Measurements from ENCODE around the gene CRKL.
"Not testable (repeated sequence)": the region's sequence is repeated elsewhere in the genome, so short reads cannot be mapped to it uniquely, and the experiment has no call there.

CRKL gene

DNA sequence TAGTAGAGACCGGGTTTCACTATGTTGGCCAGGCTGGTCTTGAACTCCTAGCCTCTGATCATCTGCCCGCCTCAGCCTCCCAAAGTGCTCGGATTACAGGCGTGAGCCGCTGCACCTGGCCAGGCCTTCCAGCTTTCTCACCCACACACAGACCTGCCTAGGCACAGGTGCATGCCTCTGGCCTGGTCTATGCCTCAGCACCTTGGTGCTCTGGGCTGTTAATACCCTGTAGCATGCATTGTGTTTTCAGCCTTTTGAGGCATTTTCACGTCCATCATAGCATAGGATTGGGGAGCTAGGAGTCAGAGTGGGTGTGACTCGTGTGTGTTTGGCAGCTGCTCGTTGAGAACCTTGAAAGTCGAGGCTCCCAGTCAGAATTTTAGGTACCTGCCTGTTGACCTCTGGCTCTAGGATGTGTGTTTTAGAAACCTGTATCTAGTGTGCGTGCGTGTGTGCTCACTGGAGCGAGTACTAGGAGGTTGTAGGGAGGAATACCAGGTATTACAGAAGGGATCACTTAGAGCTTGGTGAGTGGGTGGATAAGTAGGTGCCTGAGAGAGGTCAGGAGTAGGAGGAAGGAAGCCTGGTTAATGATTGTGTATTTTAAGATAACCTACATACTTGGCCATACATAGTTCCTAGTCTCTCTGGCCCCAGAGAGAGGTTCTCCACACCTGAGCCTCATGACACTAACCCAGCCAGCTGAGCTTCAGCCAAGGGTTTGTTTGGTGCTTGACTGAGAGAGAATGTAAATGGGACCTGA, 20.0 kb downstream of the CRKL start:
- DNase-seq, result no peak

DNA sequence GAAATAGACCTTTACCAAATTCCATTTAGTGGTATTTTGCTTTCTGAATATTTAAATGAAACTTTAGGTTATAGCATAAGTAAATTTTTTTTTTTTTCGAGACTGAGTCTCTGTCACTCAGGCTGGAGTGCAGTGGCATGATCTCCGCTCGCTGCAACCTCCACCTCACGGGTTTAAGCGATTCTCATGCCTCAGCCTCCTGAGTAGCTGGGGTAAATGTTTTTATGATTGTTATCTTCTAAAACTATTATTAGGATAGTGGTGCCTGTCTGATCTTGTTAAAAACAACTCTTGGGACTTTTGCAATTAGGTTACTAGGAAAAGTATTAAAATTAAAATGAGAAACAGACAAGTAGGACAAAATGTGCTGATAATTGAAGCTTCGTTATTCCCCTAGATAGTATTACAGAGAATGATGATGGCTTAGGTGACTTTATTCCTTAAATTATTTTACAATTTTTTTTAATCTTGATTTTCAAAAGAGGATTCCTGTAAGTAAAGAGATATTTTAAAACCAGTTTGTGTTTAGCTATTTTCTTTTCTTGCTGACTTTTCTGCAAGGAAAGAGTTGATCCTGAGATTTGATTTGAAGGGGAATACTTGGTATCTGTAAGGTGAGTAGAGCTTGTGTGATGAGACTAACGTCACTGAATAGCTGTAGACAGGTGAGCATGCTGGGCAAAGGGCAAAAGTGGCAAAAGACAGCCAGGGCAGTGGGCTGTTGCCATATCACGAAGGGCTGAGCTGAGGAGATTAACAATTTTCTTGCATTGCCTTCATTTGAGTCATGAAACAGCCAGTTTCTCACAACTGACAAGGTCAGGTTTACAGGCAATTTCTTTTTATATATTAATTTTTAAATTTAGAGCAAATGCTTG, 20.8 kb downstream of the CRKL start:
- no peak for DNase-seq

DNA sequence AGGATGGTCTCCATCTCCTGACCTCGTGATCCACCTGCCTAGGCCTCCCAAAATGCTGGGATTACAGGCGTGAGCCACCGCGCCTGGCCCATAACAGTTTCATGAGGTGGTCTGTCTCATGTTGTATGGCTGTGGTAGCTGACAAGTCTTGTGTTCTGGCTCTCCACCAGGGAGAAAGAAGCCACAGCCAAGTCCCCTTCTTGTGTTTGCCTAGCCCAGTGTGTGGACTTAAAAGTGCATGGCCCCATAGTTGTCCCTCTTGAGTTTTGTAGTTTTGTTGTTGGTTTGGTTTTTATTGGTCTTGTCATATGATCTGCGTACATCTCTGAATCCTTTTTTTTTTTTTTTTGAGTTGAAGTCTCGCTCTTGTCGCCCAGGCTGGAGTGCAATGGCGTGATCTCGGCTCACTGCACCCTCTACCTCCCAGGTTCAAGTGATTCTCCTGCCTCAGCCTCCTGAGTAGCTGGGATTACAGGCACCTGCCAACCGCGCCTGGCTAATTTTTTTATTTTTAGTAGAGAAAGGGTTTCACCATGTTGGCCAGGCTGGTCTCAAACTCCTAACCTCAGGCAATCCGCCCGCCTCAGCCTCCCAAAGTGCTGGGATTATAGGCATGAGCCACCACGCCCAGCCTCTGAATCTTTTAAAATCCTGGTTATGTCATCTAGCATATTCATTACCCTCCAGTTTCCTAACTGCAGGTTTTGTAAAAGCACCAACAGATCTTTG, 22.4 kb downstream of the CRKL start:
- not testable (repeated sequence) for DNase-seq

DNA sequence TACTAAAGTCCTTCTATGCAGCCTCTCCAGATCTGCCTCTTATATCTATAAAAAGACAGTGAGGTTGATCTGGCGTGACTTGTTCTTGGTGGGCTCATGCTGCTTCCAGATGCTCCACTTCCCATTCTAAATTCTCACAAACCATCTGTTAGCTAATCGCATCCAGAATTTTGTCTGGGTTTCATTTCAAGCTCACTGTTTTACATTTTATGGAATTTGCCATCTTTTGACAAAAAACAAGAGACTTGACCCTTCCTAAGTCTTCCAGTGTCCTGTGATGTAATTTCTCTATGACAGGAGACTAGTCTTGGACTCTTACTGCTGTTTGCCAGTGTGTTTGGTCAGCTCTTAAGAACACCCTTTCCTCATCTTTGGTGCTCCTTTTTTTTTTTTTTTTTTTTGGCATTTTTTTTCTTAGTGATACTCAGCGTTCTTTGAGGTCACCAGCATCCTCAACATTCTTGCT, 23.0 kb downstream of the CRKL start:
- DNase-seq, result peak; percentile 89

DNA sequence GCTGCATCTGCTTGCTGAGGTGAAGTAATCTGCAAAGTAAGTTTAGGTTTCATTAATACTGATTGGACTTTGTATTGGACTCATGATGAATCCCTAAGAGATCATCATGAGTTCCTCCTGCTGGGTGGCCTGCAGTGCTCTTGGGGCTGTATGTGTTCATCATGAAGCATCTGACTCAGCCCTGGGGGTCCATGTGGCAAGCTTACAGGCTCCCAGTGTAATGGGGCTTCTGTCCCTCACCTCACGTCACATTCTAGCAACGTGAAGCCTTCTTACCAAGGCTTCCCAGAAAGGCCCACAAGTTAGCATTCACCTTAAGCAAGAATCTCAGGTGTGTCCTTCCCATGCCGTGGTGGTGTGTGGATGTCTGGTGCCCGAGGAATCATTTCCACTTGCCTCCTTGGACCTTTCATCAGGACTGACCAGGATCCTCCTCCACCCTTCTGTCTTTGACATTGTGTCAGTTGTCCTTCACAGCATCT, 23.7 kb downstream of the CRKL start:
- no peak for DNase-seq

DNA sequence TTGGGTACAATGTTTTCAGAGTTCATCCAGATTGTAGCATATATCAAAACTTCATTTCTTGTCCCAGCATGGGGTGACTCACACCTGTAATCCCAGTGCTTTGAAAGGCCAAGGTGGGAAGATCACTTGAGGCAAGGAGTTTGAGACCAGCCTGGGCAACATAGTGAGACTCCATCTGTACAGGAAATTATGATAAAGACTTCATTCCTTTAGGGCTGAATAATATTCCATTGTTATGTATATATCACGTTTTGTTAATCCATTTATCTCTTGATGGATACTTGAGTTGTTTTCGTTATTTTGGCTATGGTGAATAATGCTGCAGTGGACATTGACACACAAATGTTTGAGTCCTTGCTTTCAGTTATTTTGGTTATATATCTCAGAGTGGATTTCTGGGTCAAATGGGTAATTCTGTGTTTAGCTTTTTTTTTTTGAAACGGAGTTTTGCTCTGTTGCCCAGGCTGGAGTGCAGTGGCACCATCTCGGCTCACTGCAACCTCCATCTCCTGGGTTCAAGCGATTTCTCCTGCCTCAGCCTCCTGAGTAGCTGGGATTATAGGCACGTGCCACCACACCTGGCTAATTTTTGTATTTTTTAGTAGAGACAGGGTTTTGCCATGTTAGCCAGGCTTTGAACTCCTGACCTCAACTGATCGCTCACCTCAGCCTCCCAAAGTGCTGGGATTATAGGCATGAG, 25.1 kb downstream of the CRKL start:
- not testable (repeated sequence) for DNase-seq

DNA sequence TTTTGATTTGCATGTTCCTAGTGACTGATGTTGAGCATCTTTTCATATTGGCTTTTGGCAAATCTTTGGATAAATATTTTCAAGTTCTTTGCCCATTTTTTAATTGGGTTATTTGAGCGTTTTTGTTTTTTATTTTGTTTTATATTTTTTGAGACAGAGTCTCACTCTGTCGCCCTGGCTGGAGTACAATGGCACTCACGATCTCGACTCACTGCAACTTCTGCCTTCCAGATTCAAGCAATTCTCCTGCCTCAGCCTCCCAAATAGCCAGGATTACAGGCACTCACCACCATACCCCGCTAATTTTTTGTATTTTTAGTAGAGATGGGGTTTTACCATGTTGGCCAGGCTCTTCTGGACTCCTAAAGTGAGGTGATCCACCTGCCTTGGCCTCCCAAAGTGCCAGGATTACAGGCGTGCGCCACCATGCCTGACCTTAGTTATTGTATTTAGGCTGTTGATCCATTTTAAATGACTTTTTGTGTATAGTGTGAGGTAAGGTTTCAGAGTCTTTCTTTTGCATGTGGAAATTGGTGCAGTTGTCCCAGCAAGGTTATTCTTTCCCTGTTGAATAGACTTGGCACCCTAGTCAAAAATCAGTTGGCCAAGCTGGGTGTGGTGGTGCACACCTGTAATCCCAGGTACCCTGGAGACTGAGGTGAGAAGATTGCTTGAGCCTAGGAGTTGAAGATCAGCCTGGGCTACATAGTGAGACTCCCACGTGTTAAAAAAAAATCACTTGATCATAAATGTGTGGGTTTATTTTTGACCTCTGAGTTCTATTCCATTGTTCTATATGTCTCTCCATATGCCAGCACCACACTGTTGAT, 26.1 kb downstream of the CRKL start:
- no peak for DNase-seq

DNA sequence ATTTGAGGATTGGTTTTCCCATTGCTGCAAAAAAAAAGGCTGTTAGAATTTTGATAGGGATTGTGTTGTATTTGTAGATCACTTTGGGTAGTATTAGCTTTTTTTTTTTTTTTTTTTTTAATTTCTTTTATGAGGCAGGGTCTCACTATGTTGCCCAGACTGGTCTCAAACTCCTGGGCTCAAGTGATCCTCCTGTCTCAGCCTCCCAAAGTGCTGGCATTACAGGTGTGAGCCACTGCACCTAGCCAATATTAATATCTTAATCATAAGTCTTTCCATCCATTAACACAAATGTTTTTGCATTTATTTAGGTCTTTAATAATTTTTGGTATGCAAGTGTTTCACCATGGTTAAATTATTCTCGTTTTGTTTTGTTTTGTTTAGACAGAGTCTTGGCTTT, 26.8 kb downstream of the CRKL start:
- DNase-seq, result no peak

DNA sequence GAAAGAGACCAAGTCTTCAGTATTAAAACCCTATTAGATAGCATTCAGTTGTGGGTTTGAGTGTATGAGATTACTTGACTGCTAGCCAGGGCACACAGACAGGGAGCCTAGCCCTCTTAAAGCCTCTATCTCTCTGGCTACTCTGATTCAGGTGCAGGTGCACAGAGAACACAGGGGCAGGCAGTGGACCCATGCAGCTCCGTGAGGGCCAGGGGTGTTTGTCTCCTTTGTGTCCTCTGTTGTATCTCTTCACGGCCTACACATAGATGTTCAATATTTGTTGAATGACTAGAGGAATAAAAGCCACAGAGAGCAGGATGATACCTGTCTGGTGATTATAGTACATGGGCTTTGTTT, 28.3 kb downstream of the CRKL start:
- no peak for DNase-seq

DNA sequence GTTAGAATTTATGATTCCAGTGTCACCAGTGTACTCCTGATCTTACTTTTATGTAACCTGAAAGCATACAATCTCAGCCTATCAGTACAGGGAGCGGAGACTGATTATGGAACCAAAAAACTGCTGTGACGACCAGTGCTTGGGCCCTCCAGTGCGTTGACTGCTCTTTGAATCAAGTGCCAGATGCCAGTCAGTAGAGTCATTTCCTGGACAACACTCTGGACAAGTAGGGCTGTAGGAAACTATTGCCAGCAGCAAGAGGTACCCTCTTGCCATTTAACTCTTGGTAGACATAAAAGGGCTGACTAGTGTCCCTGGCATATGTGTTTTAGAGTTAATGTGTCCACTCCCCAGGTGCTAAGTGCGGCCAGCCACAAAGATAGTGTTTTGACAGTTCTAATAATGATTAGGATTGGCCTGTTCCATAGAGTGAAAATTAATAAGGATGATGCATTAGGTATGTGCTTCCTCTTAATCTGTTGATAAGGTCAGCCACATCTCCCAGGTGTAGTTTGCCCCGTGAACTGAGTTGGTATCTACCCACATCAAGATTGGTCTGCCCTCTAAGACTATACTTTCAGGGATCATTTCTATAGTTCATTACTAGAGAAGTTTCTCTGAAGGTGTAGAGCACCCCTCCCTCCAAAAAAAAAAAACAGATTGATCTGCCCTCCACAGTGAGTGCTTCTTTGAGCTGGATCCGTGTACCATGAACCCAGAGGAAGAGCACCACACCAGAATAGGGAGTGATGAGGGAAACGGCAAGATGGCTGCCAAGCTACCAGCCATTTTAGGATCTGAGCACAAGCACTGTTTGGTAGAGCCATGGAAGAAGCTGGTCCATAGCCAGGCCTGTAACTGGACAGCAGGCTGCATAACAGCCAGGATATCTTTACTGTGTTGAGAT, 29.1 kb downstream of the CRKL start:
- DNase-seq, result no peak

DNA sequence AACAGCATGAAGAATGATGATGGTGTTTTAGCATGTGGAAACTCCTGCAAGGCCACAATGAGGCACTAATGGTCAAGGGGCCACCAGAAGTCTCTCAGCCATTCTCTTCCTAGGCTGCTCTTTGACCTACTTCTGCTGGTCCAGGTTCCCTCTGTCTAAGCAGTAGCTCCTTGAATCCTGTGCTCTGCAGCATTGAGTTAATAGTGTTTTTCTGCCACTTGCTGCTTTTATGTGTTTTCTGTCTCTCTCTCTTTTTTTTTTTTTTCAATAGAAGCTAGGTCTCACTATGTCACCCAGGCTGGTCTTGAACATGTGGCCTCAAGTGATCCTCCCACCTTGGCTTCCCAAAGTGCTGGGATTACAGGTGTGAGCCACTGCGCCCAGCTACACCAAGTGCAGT, 29.8 kb downstream of the CRKL start:
- no peak for DNase-seq

DNA sequence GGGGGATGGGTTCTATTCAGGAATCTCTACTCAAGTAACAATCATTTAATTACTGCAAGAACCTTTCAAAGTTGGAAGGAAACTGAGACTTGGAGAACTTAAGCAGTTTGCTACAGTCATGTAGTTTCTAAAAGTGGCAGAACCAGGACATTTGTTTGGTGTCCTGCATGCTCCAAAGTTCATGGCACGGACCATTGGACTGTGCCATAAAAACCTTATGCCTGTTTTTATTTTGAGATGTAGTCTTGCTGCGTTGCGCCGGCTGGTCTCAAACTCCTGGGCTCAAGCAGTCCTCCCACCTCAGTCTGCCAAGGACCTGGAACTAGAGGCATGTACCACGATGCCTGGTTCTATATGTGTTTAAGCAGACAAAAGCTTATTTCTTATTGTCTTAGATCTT, 31.2 kb downstream of the CRKL start:
- no peak for DNase-seq

DNA sequence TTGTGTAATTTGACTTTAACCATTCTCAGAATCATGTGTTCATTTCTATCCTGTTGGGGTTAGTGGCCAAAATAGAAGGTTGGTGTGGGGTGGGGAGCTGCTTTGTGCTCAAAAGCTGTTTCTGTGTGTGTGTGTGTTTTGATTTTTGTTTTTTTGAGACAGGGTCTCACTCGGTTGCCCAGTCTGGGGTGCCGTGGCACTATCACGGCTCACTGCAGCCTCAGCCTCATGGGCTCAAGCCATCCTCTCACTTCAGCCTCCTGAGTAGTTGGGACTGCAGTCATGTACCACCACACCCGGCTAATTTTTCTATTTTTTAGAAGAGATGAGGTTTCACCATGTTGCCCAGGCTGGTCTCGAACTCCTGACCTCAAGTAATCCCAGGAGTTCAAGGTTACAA, 31.8 kb downstream of the CRKL start:
- DNase-seq, result no peak

DNA sequence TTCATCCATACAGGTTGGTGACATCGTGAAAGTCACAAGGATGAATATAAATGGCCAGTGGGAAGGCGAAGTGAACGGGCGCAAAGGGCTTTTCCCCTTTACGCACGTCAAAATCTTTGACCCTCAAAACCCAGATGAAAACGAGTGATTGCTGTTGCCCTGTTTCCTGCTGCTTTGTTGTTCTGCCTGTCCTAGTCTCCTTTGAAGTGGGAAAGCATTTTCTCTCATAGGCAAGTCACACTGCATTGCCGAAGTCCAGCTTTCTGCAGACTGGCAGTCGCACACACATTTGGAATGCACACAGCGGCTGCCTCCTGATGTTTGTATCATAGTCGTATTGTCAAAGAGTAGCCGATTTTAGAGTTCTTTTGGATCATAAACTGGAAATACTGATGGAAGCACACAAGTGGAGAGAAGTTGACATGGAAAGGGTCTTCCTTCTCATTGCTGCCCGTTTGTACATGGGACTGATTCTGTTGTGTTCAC, 32.5 kb downstream of the CRKL start:
- no peak for DNase-seq

DNA sequence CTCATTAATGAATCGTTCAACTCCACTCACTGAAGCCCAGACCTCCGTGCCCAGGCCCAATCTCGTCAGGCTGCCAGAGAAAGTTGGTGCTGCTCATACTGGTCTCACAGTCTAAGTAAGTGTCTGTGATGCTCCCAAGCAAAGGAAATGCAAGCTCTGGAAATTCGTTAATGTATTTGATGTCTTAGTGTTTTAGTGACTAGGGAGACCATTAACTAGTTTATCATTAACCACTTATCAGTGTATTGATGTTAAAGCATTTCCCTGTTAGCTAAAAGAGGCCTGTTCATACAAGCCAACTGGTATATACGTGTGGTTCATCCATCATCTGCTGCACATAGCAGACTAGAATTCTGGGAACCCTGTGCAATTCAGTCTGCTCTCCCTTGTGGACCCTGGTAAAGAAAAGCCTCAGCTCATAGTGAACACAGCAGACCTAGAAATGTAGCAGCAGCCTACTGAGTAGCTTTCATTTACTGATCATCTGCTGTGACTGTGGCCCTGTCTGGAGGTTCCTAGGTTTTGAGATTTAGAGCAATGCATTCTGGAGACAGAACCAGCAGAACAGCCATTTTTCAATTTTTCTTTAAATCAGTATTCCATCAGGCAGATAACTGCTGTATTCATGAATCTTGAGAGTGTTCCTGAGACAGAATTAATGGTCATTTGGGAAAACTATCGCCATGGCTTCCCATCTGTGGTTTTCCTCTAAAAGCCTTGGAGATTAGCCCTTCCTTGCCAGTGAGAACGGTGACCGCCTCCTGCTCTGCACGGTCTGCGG, 34.1 kb downstream of the CRKL start:
- DNase-seq, result no peak

DNA sequence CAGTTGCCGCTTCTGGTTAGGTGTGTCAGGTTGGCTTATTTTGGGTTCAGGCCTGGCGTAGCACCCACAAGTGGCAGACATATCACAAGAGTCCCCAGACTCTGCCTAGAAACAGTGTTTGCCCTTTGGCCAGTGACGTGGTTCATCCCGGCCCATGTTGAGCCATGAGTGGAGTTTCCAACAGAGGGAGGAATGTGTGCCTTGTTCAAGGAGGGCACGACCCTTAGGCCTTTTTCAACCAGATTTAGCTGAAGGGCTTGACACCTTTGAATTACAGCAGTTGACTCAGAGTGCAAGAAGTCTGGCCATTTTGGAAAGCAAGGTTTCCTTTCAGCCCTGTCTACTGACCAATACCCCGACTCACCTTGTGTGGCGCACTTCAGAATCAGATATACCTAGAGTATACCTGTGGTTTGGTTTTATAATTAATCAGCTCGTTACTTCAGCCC, 34.7 kb downstream of the CRKL start:
- DNase-seq, result no peak

DNA sequence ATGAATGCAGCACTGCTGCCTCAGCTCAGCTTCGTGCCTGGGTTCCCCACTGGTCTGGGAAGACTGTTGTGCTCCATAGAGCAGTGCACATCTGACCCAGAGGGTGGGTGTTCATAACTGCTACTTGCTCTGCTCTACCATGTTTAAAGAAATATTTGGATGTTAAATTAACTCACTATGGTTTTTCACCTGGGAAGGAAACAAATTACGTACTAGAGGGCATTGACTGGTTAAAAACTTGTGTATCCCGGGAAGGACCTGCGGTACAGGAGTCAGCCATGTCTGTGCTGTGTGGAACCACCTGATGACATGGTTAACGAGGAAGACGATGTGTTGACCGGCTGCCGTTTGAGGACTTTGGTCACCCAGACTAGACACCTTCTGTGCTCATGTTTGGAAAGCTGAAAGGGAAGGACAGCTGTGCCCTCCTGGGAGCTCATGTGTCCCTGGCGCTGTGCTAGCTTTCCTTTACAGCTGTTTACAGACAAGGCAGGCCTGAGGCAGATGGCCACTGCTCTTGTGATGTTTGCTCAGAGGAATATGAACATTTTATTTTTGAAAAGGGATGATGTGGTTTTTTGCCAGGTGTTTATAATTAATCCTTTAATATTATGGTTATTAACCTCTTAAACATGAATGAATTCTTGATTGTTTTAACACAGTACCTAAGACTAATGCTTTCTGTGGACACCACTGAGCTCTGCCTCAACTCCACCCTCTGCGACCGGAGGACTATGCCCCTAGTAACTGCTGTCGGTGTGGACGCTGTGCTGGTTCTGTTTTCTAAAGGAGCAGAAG, 35.5 kb downstream of the CRKL start:
- DNase-seq, result peak; percentile 66

DNA sequence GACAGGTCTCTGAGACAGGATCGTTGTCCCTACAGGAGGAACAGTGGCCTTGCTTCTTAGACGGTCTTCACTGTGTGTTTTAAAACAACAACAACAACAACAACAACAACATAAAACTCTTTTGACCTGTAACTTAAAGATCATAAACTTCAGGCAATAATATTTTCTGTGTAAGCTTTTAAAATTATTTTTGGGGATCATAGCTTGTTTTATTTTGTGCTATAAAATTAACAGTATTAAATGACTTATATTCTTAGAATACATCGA, 36.1 kb downstream of the CRKL start:
- DNase-seq, result no peak

Data from NCI-H524 treated with DMSO at 0.1 percent for 48 hours (cell line).